Trophoblast cell (in vitro differentiated cells and primary cell): ENCODE results near the gene SCGB1D2.

Experiments used
- DNase-seq, 2 donors: peaks; one replicate each; pipeline ENCODE4 v3.0.0-alpha.2; 2016
- H2AFZ ChIP-seq: 2 replicates; pipeline ENCODE4 v1.6.1; 2013; ENCODE audit warnings: low read length, moderate library complexity, mild to moderate bottlenecking; ENCODE audit not compliant: insufficient read depth, poor library complexity
- H2AK5ac ChIP-seq: 2 replicates; pipeline ENCODE4 v1.6.1; 2013; ENCODE audit warnings: mild to moderate bottlenecking, low read length
- H2BK120ac ChIP-seq: 2 replicates; pipeline ENCODE4 v1.6.1; 2013; ENCODE audit warnings: low read length, mild to moderate bottlenecking, moderate library complexity; ENCODE audit not compliant: insufficient read depth, poor library complexity
- H2BK12ac ChIP-seq: 2 replicates; pipeline ENCODE4 v1.6.1; 2013; ENCODE audit warnings: mild to moderate bottlenecking, low read length, moderate library complexity
- H2BK5ac ChIP-seq: 2 replicates; pipeline ENCODE4 v1.6.1; 2013; ENCODE audit warnings: low read length, low read depth, moderate library complexity, mild to moderate bottlenecking; ENCODE audit not compliant: poor library complexity
- H3K14ac ChIP-seq: 2 replicates; pipeline ENCODE4 v1.6.1; 2013; ENCODE audit warnings: mild to moderate bottlenecking, low read length
- H3K18ac ChIP-seq: 2 replicates; pipeline ENCODE4 v1.6.1; 2013; ENCODE audit warnings: mild to moderate bottlenecking, low read length
- H3K23ac ChIP-seq: 2 replicates; pipeline ENCODE4 v1.6.1; 2013; ENCODE audit warnings: low read length
- H3K27ac ChIP-seq: 2 replicates; pipeline ENCODE4 v1.5.1; 2013; ENCODE audit warnings: low read depth, mild to moderate bottlenecking, inconsistent platforms, low read length, moderate library complexity
- H3K27me3 ChIP-seq: 2 replicates; pipeline ENCODE4 v1.6.1; 2013; ENCODE audit warnings: inconsistent platforms, mild to moderate bottlenecking, low read length, moderate library complexity; ENCODE audit not compliant: insufficient read depth
- H3K36me3 ChIP-seq, 2 experiments: 1 replicate in 1 of 2; 2 replicates in 1 of 2; pipeline ENCODE4 v1.6.1; 2013; ENCODE audit warnings: low read length in 2 of 2, mild to moderate bottlenecking in 2 of 2, moderate library complexity in 1 of 2; ENCODE audit not compliant: insufficient read depth in 2 of 2, control insufficient read depth in 1 of 2
- H3K4ac ChIP-seq: 2 replicates; pipeline ENCODE4 v1.6.1; 2013; ENCODE audit warnings: low read depth, mild to moderate bottlenecking, low read length, moderate library complexity
- H3K4me1 ChIP-seq, 2 experiments: 1 replicate in 1 of 2; 2 replicates in 1 of 2; pipeline ENCODE4 v1.6.1; 2013; ENCODE audit warnings: low read length in 2 of 2, mild to moderate bottlenecking in 2 of 2, moderate library complexity in 1 of 2; ENCODE audit not compliant: insufficient read depth in 2 of 2, control insufficient read depth in 1 of 2
- H3K4me2 ChIP-seq: 2 replicates; pipeline ENCODE4 v1.6.1; 2013; ENCODE audit warnings: inconsistent platforms, mild to moderate bottlenecking, low read length, moderate library complexity
- H3K4me3 ChIP-seq: 2 replicates; pipeline ENCODE4 v1.5.1; 2013; ENCODE audit warnings: mild to moderate bottlenecking, low read depth, low read length, inconsistent platforms
- H3K79me1 ChIP-seq: one replicate; pipeline ENCODE4 v1.6.1; 2013; ENCODE audit warnings: low read length
- H3K79me2 ChIP-seq: 2 replicates; pipeline ENCODE4 v1.6.1; 2013; ENCODE audit warnings: low read length, mild to moderate bottlenecking; ENCODE audit not compliant: control insufficient read depth, insufficient read depth, poor library complexity
- H3K9ac ChIP-seq: 2 replicates; pipeline ENCODE4 v1.6.1; 2013; ENCODE audit warnings: mild to moderate bottlenecking, low read length
- H3K9me3 ChIP-seq: 2 replicates; pipeline ENCODE4 v1.6.1; 2013; ENCODE audit warnings: low read depth, mild to moderate bottlenecking, control low read depth, inconsistent platforms, low read length; ENCODE audit not compliant: insufficient read depth
- H4K12ac ChIP-seq: 2 replicates; pipeline ENCODE4 v1.6.1; 2013; ENCODE audit warnings: low read depth, mild to moderate bottlenecking, low read length, moderate library complexity
- H4K8ac ChIP-seq: 2 replicates; pipeline ENCODE4 v1.6.1; 2013; ENCODE audit warnings: low read depth, mild to moderate bottlenecking, low read length, moderate library complexity
- H4K91ac ChIP-seq: one replicate; pipeline ENCODE4 v1.6.1; 2013; ENCODE audit warnings: low read depth, mild to moderate bottlenecking, low read length, moderate library complexity
- WGBS: extraction: QIAGEN DNeasy Blood & Tissue Kit; methylation state at CpG from one replicate; pipeline ENCODE4 v1.1.7; 2013; ENCODE audit warnings: missing lambda C conversion rate; ENCODE audit not compliant: insufficient read length, insufficient coverage; ENCODE audit errors: extremely low coverage; 5-methylcytosine and 5-hydroxymethylcytosine counted together

The SCGB1D2 gene

GRCh38 chr11:62266558-62266957, 24.5 kb downstream of the SCGB1D2 start:
- no peak overlapping the region for H4K12ac ChIP-seq
- H2AFZ ChIP-seq: no peak overlapping the region
- H3K23ac ChIP-seq: no peak overlapping the region
- no peak overlapping the region for H3K9ac ChIP-seq
- no peak overlapping the region for H2BK12ac ChIP-seq
- H3K18ac ChIP-seq: no peak overlapping the region
- H3K27me3 ChIP-seq: no peaks in the 10 kb centered on the region
- no peak overlapping the region for H4K8ac ChIP-seq
- WGBS: no CpG with 5 or more reads among the region's 4 CpGs
- H3K14ac ChIP-seq: no peak overlapping the region
- no peaks in the 10 kb centered on the region for H3K79me2 ChIP-seq
- no peaks in the 10 kb centered on the region for H3K9me3 ChIP-seq
- H3K4ac ChIP-seq: no peak overlapping the region
- H2BK120ac ChIP-seq: no peak overlapping the region
- no peak overlapping the region for H3K4me3 ChIP-seq
- H2AK5ac ChIP-seq: no peak overlapping the region
- H2BK5ac ChIP-seq: no peak overlapping the region
- H3K36me3 ChIP-seq: no peaks in the 10 kb centered on the region
- no peak for DNase-seq
- no peak overlapping the region for H4K91ac ChIP-seq
- H3K4me1 ChIP-seq: no peaks in the 10 kb centered on the region
- H3K27ac ChIP-seq: no peak overlapping the region
- no peak overlapping the region for H3K4me2 ChIP-seq
- no peaks in the 10 kb centered on the region for H3K79me1 ChIP-seq

- no peak overlapping the region for H2AK5ac ChIP-seq
- no peaks in the 10 kb centered on the region for H3K79me1 ChIP-seq
- no CpG with 5 or more reads among the region's 1 CpG for WGBS
- H4K8ac ChIP-seq: no peak overlapping the region
- H3K27ac ChIP-seq: no peak overlapping the region
- H3K9ac ChIP-seq: no peak overlapping the region
- no peak overlapping the region for H4K91ac ChIP-seq
- no peak overlapping the region for H3K23ac ChIP-seq
- no peaks in the 10 kb centered on the region for H3K27me3 ChIP-seq
- H2AFZ ChIP-seq: no peak overlapping the region
- no peaks in the 10 kb centered on the region for H3K4me1 ChIP-seq
- H3K4me3 ChIP-seq: no peak overlapping the region
- H3K4ac ChIP-seq: no peak overlapping the region
- no peaks in the 10 kb centered on the region for H3K36me3 ChIP-seq
- H3K4me2 ChIP-seq: no peak overlapping the region
- H4K12ac ChIP-seq: no peak overlapping the region
- H3K79me2 ChIP-seq: no peaks in the 10 kb centered on the region
- H2BK12ac ChIP-seq: no peak overlapping the region
- no peak overlapping the region for H3K14ac ChIP-seq
- DNase-seq: no peak
- H2BK120ac ChIP-seq: no peak overlapping the region
- H3K18ac ChIP-seq: no peak overlapping the region
- H3K9me3 ChIP-seq: no peaks in the 10 kb centered on the region
- no peak overlapping the region for H2BK5ac ChIP-seq
These were observed 25.0 kb downstream of the SCGB1D2 start for GRCh38 chr11:62267050-62267449.

GRCh38 chr11:62267576-62267975, 25.5 kb downstream of the SCGB1D2 start:
- H3K36me3 ChIP-seq: no peaks in the 10 kb centered on the region
- no peak overlapping the region for H3K18ac ChIP-seq
- no peak overlapping the region for H4K8ac ChIP-seq
- no peak overlapping the region for H3K4me3 ChIP-seq
- H3K27ac ChIP-seq: no peak overlapping the region
- H3K79me2 ChIP-seq: no peaks in the 10 kb centered on the region
- H3K79me1 ChIP-seq: no peaks in the 10 kb centered on the region
- no peaks in the 10 kb centered on the region for H3K9me3 ChIP-seq
- no peak overlapping the region for H2AFZ ChIP-seq
- no peak overlapping the region for H3K14ac ChIP-seq
- H4K91ac ChIP-seq: no peak overlapping the region
- H3K4me2 ChIP-seq: no peak overlapping the region
- no peaks in the 10 kb centered on the region for H3K27me3 ChIP-seq
- H3K4ac ChIP-seq: no peak overlapping the region
- H4K12ac ChIP-seq: no peak overlapping the region
- DNase-seq: no peak
- no peak overlapping the region for H2BK5ac ChIP-seq
- no peaks in the 10 kb centered on the region for H3K4me1 ChIP-seq
- H2BK120ac ChIP-seq: no peak overlapping the region
- WGBS: no CpG with 5 or more reads among the region's 3 CpGs
- H3K23ac ChIP-seq: no peak overlapping the region
- H2BK12ac ChIP-seq: no peak overlapping the region
- no peak overlapping the region for H3K9ac ChIP-seq
- H2AK5ac ChIP-seq: no peak overlapping the region

GRCh38 chr11:62269654-62270278, 27.7 kb downstream of the SCGB1D2 start, which contains the start of gene SCGB2A2:
TSS of gene SCGB2A2 (plus strand) at chr11:62270158. CDS start at chr11:62270217, 59 bp downstream.
- H3K27me3 ChIP-seq: no peaks in the 10 kb centered on the region
- H3K4ac ChIP-seq: no peak within 1 kb of the TSS
- no peak within 1 kb of the TSS for H4K8ac ChIP-seq
- H2AK5ac ChIP-seq: no peak within 1 kb of the TSS
- no peak within 1 kb of the TSS for H2BK12ac ChIP-seq
- H2BK120ac ChIP-seq: no peak within 1 kb of the TSS
- H3K4me1 ChIP-seq: no peaks in the 10 kb centered on the region
- H3K9ac ChIP-seq: no peak within 1 kb of the TSS
- WGBS: no CpG with 5 or more reads among the region's 10 CpGs
- no peak within 1 kb of the TSS for H2AFZ ChIP-seq
- H3K4me2 ChIP-seq: no peak within 1 kb of the TSS
- H4K91ac ChIP-seq: no peak within 1 kb of the TSS
- no peak within 1 kb of the TSS for H3K18ac ChIP-seq
- no peak for DNase-seq
- no peak within 1 kb of the TSS for H3K27ac ChIP-seq
- no peak within 1 kb of the TSS for H3K23ac ChIP-seq
- no peaks in the 10 kb centered on the region for H3K79me2 ChIP-seq
- no peak within 1 kb of the TSS for H3K14ac ChIP-seq
- no peaks in the 10 kb centered on the region for H3K36me3 ChIP-seq
- H3K9me3 ChIP-seq: peaks cover 2% of the 10 kb centered on the region
- no peak within 1 kb of the TSS for H2BK5ac ChIP-seq
- no peak within 1 kb of the TSS for H4K12ac ChIP-seq
- no peak within 1 kb of the TSS for H3K4me3 ChIP-seq
- no peaks in the 10 kb centered on the region for H3K79me1 ChIP-seq
